Calu3 (cell line): Measurements from ENCODE around the gene UST. TPM values are rescaled to one million over a fixed set of nuclear protein-coding genes. Genes with fewer than 3 reads are reported as not detected.
"Not testable (repeated sequence)": the region's sequence is repeated elsewhere in the genome, so short reads cannot be mapped to it uniquely, and the experiment has no call there.

Source experiments
- BruUV-seq: library from RNA; stranded (reverse); fragments of 400-500 nt; replicated peaks from 2 replicates; lab custom pipeline; 2021; lab: Mats Ljungman, UMichigan
- CTCF ChIA-PET: fragments of 300-600 bp; sonication (Branson Sonifier 250); formaldehyde crosslinking; loops from one replicate; lab custom pipeline; 2022; ENCODE audit warnings: antibody characterized with exemption; lab: Charles Lee
- DNase-seq: peaks from one replicate; pipeline ENCODE4 v3.0.0; 2022
- H3K27ac Mint-ChIP-seq: one replicate; pipeline ENCODE4 v1.8.0; 2022; ENCODE audit warnings: mixed read lengths; ENCODE audit not compliant: unreplicated experiment
- H3K27me3 Mint-ChIP-seq: one replicate; pipeline ENCODE4 v1.8.0; 2022; ENCODE audit warnings: mixed read lengths; ENCODE audit not compliant: unreplicated experiment
- H3K36me3 Mint-ChIP-seq: one replicate; pipeline ENCODE4 v1.8.0; 2022; ENCODE audit warnings: mild to moderate bottlenecking, moderate library complexity, mixed read lengths; ENCODE audit not compliant: insufficient read depth, unreplicated experiment
- H3K4me1 Mint-ChIP-seq: one replicate; pipeline ENCODE4 v1.8.0; 2022; ENCODE audit warnings: mild to moderate bottlenecking, low read depth, mixed read lengths; ENCODE audit not compliant: unreplicated experiment
- H3K4me3 Mint-ChIP-seq: one replicate; pipeline ENCODE4 v1.8.0; 2022; ENCODE audit warnings: mild to moderate bottlenecking, low read depth, moderate library complexity, mixed read lengths; ENCODE audit not compliant: unreplicated experiment
- H3K9me3 Mint-ChIP-seq: one replicate; pipeline ENCODE4 v1.8.0; 2022; ENCODE audit warnings: low read depth, mixed read lengths; ENCODE audit not compliant: unreplicated experiment
- CTCF ChIP-seq: fragments of 200-600 bp; IDR thresholded peaks from one replicate; pipeline ENCODE4 v1.8.0; 2022; ENCODE audit warnings: antibody characterized with exemption; ENCODE audit not compliant: unreplicated experiment
- intact Hi-C: fragments of 100-400 bp; cut with micrococcal nuclease; formaldehyde crosslinking; loops from one replicate; pipeline ENCODE4 v1.10.0; 2022; ENCODE audit not compliant: unreplicated experiment
- total RNA-seq: library from RNA; stranded (reverse); gene quantifications from 2 replicates; pipeline ENCODE4 v1.2.3, GENCODE V29; 2022

The UST gene
- total RNA-seq, 1 experiment from 2014 or later, result 2.4 TPM

GRCh38 chr6:148912252-148912651 is 165.4 kb downstream of the UST start:
- CTCF ChIA-PET, result no interaction called here
- no peaks in the 10 kb centered on the region for H3K27me3 Mint-ChIP-seq
- no peak overlapping the region for H3K4me3 Mint-ChIP-seq
- H3K27ac Mint-ChIP-seq, result no peak overlapping the region
- H3K9me3 Mint-ChIP-seq, result no peaks in the 10 kb centered on the region
- no peaks in the 10 kb centered on the region for H3K4me1 Mint-ChIP-seq
- no peaks in the 10 kb centered on the region for H3K36me3 Mint-ChIP-seq
- BruUV-seq, result no TSS peak
- no peak for TF ChIP-seq CTCF
- intact Hi-C loops, result no loop called here
- DNase-seq, result no peak

- no peaks in the 10 kb centered on the region for H3K36me3 Mint-ChIP-seq
- no TSS peak for BruUV-seq
- no peaks in the 10 kb centered on the region for H3K27me3 Mint-ChIP-seq
- TF ChIP-seq CTCF, result no peak
- no peak overlapping the region for H3K27ac Mint-ChIP-seq
- CTCF ChIA-PET, result interaction anchor here (0.6 kb wide), 1 partner anchor 155 kb away, joined by 4 read pairs; no protein-coding TSS in a partner anchor
- no peak overlapping the region for H3K4me3 Mint-ChIP-seq
- H3K4me1 Mint-ChIP-seq, result no peaks in the 10 kb centered on the region
- intact Hi-C loops, result no loop called here
- no peaks in the 10 kb centered on the region for H3K9me3 Mint-ChIP-seq
- DNase-seq, result no peak
Observed at GRCh38 chr6:148915810-148916209, 169.0 kb downstream of the UST start.

- DNase-seq, CTCF ChIA-PET, H3K27me3 Mint-ChIP-seq, H3K4me3 Mint-ChIP-seq, H3K27ac Mint-ChIP-seq, H3K36me3 Mint-ChIP-seq, intact Hi-C loops, BruUV-seq, H3K9me3 Mint-ChIP-seq, H3K4me1 Mint-ChIP-seq: not testable (repeated sequence)
Observed at GRCh38 chr6:148916485-148916884, 169.7 kb downstream of the UST start.

GRCh38 chr6:148924226-148925012 is 177.6 kb downstream of the UST start:
- TF ChIP-seq CTCF, result no peak
- intact Hi-C loops, result no loop called here
- Mint-ChIP-seq H3K9me3 (no peaks in the 10 kb centered on the region), H3K27ac (no peak overlapping the region), H3K4me3 (no peak overlapping the region), H3K27me3 (no peaks in the 10 kb centered on the region), H3K36me3 (no peaks in the 10 kb centered on the region), H3K4me1 (no peaks in the 10 kb centered on the region)
- DNase-seq, result no peak
- no TSS peak for BruUV-seq
- CTCF ChIA-PET, result no interaction called here

- H3K4me3 Mint-ChIP-seq, result no peak overlapping the region
- no peaks in the 10 kb centered on the region for H3K4me1 Mint-ChIP-seq
- no peak for TF ChIP-seq CTCF
- H3K36me3 Mint-ChIP-seq, result no peaks in the 10 kb centered on the region
- no TSS peak for BruUV-seq
- CTCF ChIA-PET, result no interaction called here
- H3K27me3 Mint-ChIP-seq, result no peaks in the 10 kb centered on the region
- intact Hi-C loops, result no loop called here
- H3K27ac Mint-ChIP-seq, result no peak overlapping the region
- H3K9me3 Mint-ChIP-seq, result no peaks in the 10 kb centered on the region
- no peak for DNase-seq
Observed at GRCh38 chr6:148925701-148926100, 178.9 kb downstream of the UST start.
